ENCODE results near the gene KIF6. TPM values are rescaled to one million over a fixed set of nuclear protein-coding genes. Genes with fewer than 3 reads are reported as not detected.
A peak's percentile ranks its signal among the peaks of the same experiment; 100 is the strongest.

Gene KIF6
- total RNA-seq, 1 donor from 2014 or later, result 1.5 TPM

GRCh38 chr6:39302011-39302410, 423.2 kb downstream of the KIF6 start:
- TF ChIP-seq CTCF (conservative IDR thresholded peaks at IDR 0.05), result no peak
- Mint-ChIP-seq H3K27ac (ENCODE audit: unreplicated experiment) (no peak overlapping the region), H3K4me1 (peaks cover 16% of the 10 kb centered on the region), H3K9me3 (no peaks in the 10 kb centered on the region), H3K4me3 (no peak overlapping the region), H3K36me3 (ENCODE audit: low read depth) (no peaks in the 10 kb centered on the region), H3K27me3 (ENCODE audit: low read depth) (no peaks in the 10 kb centered on the region)
- DNase-seq (ENCODE audit: low read depth, low spot score), result no peak

- peak; percentile 42 for TF ChIP-seq CTCF (conservative IDR thresholded peaks at IDR 0.05)
- Mint-ChIP-seq H3K4me3 (no peak overlapping the region), H3K4me1 (peaks cover 19% of the 10 kb centered on the region), H3K27ac (ENCODE audit: unreplicated experiment) (no peak overlapping the region), H3K9me3 (no peaks in the 10 kb centered on the region), H3K36me3 (ENCODE audit: low read depth) (no peaks in the 10 kb centered on the region), H3K27me3 (ENCODE audit: low read depth) (no peaks in the 10 kb centered on the region)
- peak; percentile 6 for DNase-seq (ENCODE audit: low read depth, low spot score)
Observed at GRCh38 chr6:39301606-39302005, 423.6 kb downstream of the KIF6 start.

GRCh38 chr6:39300739-39301138, 424.5 kb downstream of the KIF6 start:
- Mint-ChIP-seq H3K27ac (ENCODE audit: unreplicated experiment) (no peak overlapping the region), H3K36me3 (ENCODE audit: low read depth) (no peaks in the 10 kb centered on the region), H3K4me3 (no peak overlapping the region), H3K4me1 (peaks cover 25% of the 10 kb centered on the region), H3K9me3 (no peaks in the 10 kb centered on the region), H3K27me3 (ENCODE audit: low read depth) (no peaks in the 10 kb centered on the region)
- DNase-seq (ENCODE audit: low read depth, low spot score), result no peak
- TF ChIP-seq CTCF (conservative IDR thresholded peaks at IDR 0.05), result no peak

GRCh38 chr6:39298061-39298460, 427.1 kb downstream of the KIF6 start:
- no peak for DNase-seq (ENCODE audit: low read depth, low spot score)
- H3K4me1 Mint-ChIP-seq, result peaks cover 35% of the 10 kb centered on the region
- no peaks in the 10 kb centered on the region for H3K36me3 Mint-ChIP-seq (ENCODE audit: low read depth)
- no peak for TF ChIP-seq CTCF (conservative IDR thresholded peaks at IDR 0.05)
- H3K9me3 Mint-ChIP-seq, result no peaks in the 10 kb centered on the region
- no peak overlapping the region for H3K27ac Mint-ChIP-seq (ENCODE audit: unreplicated experiment)
- H3K27me3 Mint-ChIP-seq (ENCODE audit: low read depth), result no peaks in the 10 kb centered on the region
- no peak overlapping the region for H3K4me3 Mint-ChIP-seq

GRCh38 chr6:39296745-39297640, 428.2 kb downstream of the KIF6 start:
- Mint-ChIP-seq H3K9me3 (no peaks in the 10 kb centered on the region), H3K36me3 (ENCODE audit: low read depth) (no peaks in the 10 kb centered on the region), H3K4me3 (no peak overlapping the region), H3K27ac (ENCODE audit: unreplicated experiment) (peak overlapping the region; percentile 53), H3K4me1 (peaks cover 26% of the 10 kb centered on the region), H3K27me3 (ENCODE audit: low read depth) (peaks cover 8% of the 10 kb centered on the region)
- no peak for TF ChIP-seq CTCF (conservative IDR thresholded peaks at IDR 0.05)
- no peak for DNase-seq (ENCODE audit: low read depth, low spot score)
